NT2/D1 (cell line): Measurements from ENCODE around the gene FAM24B.
"Not testable (repeated sequence)": the region's sequence is repeated elsewhere in the genome, so short reads cannot be mapped to it uniquely, and the experiment has no call there.

Experiments
- DNase-seq: peaks from one replicate; pipeline ENCODE4 v3.0.0-alpha.2; 2011; ENCODE audit warnings: low read depth, low spot score
- H3K27me3 ChIP-seq: 2 replicates; pipeline ENCODE4 v1.6.0; 2011; ENCODE audit warnings: mild to moderate bottlenecking; ENCODE audit not compliant: insufficient read length, insufficient read depth
- H3K36me3 ChIP-seq: 2 replicates; pipeline ENCODE4 v1.6.1; 2011; ENCODE audit warnings: mild to moderate bottlenecking, low read length, mixed read lengths; ENCODE audit not compliant: insufficient read depth, insufficient read length
- H3K4me1 ChIP-seq: 2 replicates; pipeline ENCODE4 v1.5.1; 2011; ENCODE audit not compliant: insufficient read depth, insufficient read length
- H3K4me3 ChIP-seq: 2 replicates; pipeline ENCODE4 v1.5.1; 2011; ENCODE audit warnings: low read depth; ENCODE audit not compliant: insufficient read length
- H3K9ac ChIP-seq: 2 replicates; pipeline ENCODE4 v1.6.0; 2011; ENCODE audit warnings: low read depth; ENCODE audit not compliant: insufficient read length
- H3K9me3 ChIP-seq: 2 replicates; pipeline ENCODE4 v1.5.1; 2011; ENCODE audit warnings: mild to moderate bottlenecking, low read length; ENCODE audit not compliant: insufficient read depth
- SUZ12 ChIP-seq: IDR thresholded peaks from 2 replicates; pipeline ENCODE4 v1.6.1; 2011; ENCODE audit not compliant: insufficient read length, insufficient read depth; ENCODE audit errors: extremely low read depth
- YY1 ChIP-seq: IDR thresholded peaks from 2 replicates; pipeline ENCODE4 v1.6.1; 2011; ENCODE audit not compliant: insufficient read length, insufficient read depth
- ZNF274 ChIP-seq: IDR thresholded peaks from 2 replicates; pipeline ENCODE4 v1.6.1; 2011; ENCODE audit warnings: mild to moderate bottlenecking, low read depth, low read length

Gene FAM24B

DNA sequence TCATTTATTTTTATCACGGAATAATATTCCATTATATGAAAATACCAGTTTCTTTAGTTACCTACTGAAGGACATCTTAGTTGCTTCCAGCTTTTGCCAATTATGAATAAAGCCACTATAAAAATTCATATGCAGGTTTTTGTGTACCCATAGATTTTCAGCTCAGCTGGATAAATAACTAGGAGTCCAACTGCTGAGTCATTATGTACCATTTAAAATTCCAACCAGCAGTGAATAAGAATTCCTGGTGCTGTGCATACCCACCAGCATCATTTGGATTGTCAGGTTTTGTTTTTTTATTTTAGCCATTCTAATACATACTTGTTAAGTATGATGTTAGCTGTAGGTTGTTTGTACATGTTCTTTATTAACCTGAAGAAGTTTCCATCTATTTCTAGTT lies 14.5 kb downstream of the FAM24B start:
- no peak for DNase-seq
- Histone ChIP-seq H3K9me3 (peaks cover 15% of the 10 kb centered on the region), H3K9ac (no peak overlapping the region), H3K4me1 (no peaks in the 10 kb centered on the region), H3K27me3 (no peaks in the 10 kb centered on the region), H3K4me3 (no peak overlapping the region), H3K36me3 (no peaks in the 10 kb centered on the region)
- TF ChIP-seq YY1 (no peak), ZNF274 (no peak), SUZ12 (no peak)

DNA sequence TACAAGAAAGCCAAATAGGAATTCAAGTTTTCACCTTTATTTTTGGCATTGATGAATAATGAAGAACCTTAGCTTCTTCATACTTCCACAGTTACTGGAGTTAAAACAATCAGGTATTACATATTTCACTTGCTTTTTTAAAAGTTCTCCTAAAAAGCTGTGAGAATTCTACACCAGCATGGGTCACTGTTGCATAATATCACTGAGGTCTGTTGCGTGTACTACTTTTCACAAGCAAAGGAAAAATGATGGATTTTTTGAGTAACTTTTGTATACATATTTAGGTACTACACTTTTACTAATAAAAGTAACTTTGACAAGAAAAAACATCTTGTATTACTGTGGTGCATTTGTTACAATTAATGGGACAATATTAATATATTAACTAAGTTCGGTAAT lies 15.2 kb downstream of the FAM24B start:
- TF ChIP-seq YY1 (no peak), ZNF274 (no peak), SUZ12 (no peak)
- no peak for DNase-seq
- Histone ChIP-seq H3K9me3 (peaks cover 15% of the 10 kb centered on the region), H3K9ac (no peak overlapping the region), H3K27me3 (no peaks in the 10 kb centered on the region), H3K4me1 (no peaks in the 10 kb centered on the region), H3K4me3 (no peak overlapping the region), H3K36me3 (no peaks in the 10 kb centered on the region)

GRCh38 chr10:122863216-122864193 lies 15.9 kb downstream of the FAM24B start:
- no peak overlapping the region for H3K4me3 ChIP-seq
- no peaks in the 10 kb centered on the region for H3K36me3 ChIP-seq
- DNase-seq = no peak
- no peak for TF ChIP-seq SUZ12
- TF ChIP-seq YY1 = no peak
- TF ChIP-seq ZNF274 = no peak
- H3K9ac ChIP-seq = no peak overlapping the region
- no peaks in the 10 kb centered on the region for H3K27me3 ChIP-seq
- H3K9me3 ChIP-seq = peaks cover 15% of the 10 kb centered on the region
- H3K4me1 ChIP-seq = no peaks in the 10 kb centered on the region

DNA sequence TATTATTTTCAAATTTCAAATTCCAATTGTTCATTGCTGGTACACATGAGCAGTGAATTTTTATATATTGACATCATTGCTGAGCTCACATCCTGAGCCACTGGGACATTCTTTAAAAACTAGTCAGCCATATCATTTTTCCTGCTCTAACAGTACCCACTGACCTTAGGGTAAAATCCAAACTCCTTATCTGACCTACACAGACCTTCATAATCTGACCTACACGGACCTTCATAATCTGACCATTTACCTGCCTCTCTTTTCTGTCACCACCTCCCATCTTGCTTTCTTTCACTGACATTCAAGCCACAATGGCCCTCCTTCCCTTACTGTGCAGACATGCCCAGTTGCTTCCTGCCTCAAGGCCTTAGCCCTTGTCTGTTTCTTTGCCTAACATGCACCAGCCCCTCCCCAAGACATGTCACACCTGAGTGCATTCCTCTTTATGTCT lies 17.6 kb downstream of the FAM24B start:
- H3K4me1 ChIP-seq = no peaks in the 10 kb centered on the region
- H3K4me3 ChIP-seq = no peak overlapping the region
- no peaks in the 10 kb centered on the region for H3K27me3 ChIP-seq
- TF ChIP-seq SUZ12 = no peak
- TF ChIP-seq ZNF274 = no peak
- TF ChIP-seq YY1 = no peak
- H3K36me3 ChIP-seq = no peaks in the 10 kb centered on the region
- peaks cover 7% of the 10 kb centered on the region; the same call in 1 of the 2 replicates for H3K9me3 ChIP-seq
- no peak overlapping the region for H3K9ac ChIP-seq
- DNase-seq = no peak

DNA sequence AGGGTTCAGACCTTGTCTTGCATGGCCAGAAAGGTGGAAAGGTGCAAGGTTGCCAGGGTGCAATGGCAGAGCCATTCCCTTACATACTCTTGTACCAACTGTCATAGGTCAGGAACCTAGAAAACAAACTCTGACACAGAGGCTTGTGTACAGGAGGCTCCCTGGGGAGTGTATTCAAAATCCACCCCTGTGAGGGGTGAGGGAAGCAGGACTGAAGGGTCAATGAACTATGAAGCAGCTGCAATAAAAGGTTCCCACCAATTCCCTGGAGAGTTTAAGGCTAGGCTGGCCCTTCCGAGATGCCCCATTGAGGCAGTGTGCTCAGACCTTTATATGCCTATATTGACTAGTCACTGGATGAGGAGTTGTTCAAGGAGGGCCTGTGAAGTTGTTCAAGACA lies 19.9 kb downstream of the FAM24B start:
- Histone ChIP-seq H3K9ac (no peak overlapping the region), H3K4me1 (no peaks in the 10 kb centered on the region)

GRCh38 chr10:122858042-122858441 lies 21.3 kb downstream of the FAM24B start:
- DNase-seq, H3K9ac ChIP-seq, H3K27me3 ChIP-seq, H3K4me1 ChIP-seq, H3K36me3 ChIP-seq, H3K4me3 ChIP-seq, H3K9me3 ChIP-seq: not testable (repeated sequence)

More for the DNA sequence above, 19.9 kb downstream of the FAM24B start:
- no peaks in the 10 kb centered on the region for H3K9me3 ChIP-seq
- no peak overlapping the region for H3K4me3 ChIP-seq
- no peaks in the 10 kb centered on the region for H3K36me3 ChIP-seq
- DNase-seq = no peak
- TF ChIP-seq SUZ12 (no peak), YY1 (no peak), ZNF274 (no peak)
- no peaks in the 10 kb centered on the region for H3K27me3 ChIP-seq

DNA sequence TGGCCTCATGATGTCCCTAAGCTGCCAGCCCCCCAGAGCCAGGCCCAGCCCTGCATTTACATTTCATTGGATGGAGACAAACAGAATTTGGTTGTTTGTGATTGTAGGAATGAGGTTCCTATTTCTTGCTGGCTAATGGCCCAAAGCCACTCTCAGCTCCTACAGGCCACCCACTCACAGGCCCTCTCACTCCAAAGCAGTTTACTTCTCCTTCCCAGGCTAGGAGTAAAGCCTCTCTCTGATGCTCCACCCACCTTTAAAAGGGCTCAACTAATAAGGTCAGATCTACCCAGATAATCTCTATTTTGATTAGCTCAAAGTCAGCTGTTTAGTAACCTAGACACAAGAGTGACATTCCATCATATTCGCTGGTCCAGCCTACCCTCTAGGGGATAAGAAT lies 22.5 kb downstream of the FAM24B start:
- TF ChIP-seq YY1 (no peak), SUZ12 (no peak), ZNF274 (no peak)
- no peaks in the 10 kb centered on the region for H3K36me3 ChIP-seq
- no peaks in the 10 kb centered on the region for H3K27me3 ChIP-seq
- no peaks in the 10 kb centered on the region for H3K4me1 ChIP-seq
- DNase-seq = no peak
- no peak overlapping the region for H3K4me3 ChIP-seq
- no peaks in the 10 kb centered on the region for H3K9me3 ChIP-seq
- no peak overlapping the region for H3K9ac ChIP-seq

GRCh38 chr10:122855745-122856144 lies 23.6 kb downstream of the FAM24B start:
- no peak for DNase-seq
- Histone ChIP-seq H3K4me3 (no peak overlapping the region), H3K9me3 (no peaks in the 10 kb centered on the region), H3K36me3 (no peaks in the 10 kb centered on the region), H3K27me3 (no peaks in the 10 kb centered on the region), H3K4me1 (no peaks in the 10 kb centered on the region), H3K9ac (no peak overlapping the region)
- TF ChIP-seq YY1 (no peak), ZNF274 (no peak), SUZ12 (no peak)
